Amygdala (tissue), 56 donors: ENCODE measurements around the gene KRTAP10-11.
"Not testable (repeated sequence)": the region's sequence is repeated elsewhere in the genome, so short reads cannot be mapped to it uniquely, and the experiment has no call there.

ENCODE experiments used
- DNase-seq, 56 donors: peaks; one replicate each; lab custom pipeline; 2025; lab: John Stamatoyannopoulos, UW

Gene KRTAP10-11

GRCh38 chr21:44637851-44638348 lies 8.3 kb upstream of the KRTAP10-11 start:
- DNase-seq = not testable (repeated sequence)

- not testable (repeated sequence) for DNase-seq
Measured at GRCh38 chr21:44638506-44639330, 7.5 kb upstream of the KRTAP10-11 start.

DNA sequence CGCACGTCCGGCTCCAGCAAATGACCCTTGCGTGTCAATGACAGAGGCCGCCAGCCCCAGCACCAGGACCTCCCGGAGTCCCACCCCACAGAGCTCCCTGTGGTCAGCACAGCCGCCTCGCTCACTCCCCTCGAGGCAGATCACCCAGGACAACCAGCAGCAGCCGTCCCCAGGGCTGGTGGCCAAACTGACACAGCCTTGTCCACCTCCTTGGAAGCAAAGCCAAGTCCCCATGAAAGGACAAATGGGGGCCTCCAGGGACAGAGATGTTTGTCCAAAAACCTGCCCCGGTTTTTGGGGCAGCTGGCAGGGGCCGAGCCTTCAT lies 6.9 kb upstream of the KRTAP10-11 start:
- DNase-seq = no peak

DNA sequence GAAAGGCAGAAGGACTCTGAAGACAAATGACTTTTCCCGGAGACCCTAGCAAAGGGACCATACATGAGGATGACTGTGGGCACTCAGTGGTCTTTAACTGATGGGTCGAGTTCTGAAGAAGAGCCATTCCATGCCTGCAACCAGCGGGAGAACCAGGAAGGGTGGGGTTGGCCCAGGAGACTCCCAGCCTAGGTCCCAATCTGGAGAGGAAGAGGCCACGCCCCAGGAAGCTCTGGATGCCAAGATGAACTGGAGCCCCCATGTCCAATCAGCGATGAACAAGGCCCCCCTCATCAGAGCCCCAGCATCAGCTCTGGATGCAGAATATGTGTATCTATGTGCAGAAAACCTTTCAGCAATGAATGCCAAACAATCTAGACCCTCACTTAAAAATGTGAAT lies 5.5 kb upstream of the KRTAP10-11 start:
- no peak for DNase-seq

GRCh38 chr21:44643741-44644310 lies 2.4 kb upstream of the KRTAP10-11 start:
- no peak for DNase-seq

DNA sequence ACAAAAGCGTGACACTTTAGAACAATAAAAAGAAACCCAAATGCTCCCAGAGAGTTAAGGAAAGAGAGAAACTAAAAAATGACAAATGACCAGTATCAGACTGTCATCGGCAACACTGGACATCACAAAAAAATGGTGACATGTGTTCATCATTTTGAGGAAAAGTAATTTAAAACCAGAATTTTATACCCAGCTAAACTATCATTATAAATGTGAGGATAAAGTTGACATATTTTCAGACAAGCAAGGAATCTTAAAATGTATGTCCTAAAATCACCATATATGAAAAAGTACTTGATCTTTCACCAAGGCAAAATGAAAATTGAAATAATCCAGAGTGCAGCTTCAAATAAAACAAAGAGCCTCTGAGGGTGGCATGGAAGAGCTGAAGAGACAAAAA lies 1.3 kb upstream of the KRTAP10-11 start:
- no peak for DNase-seq

GRCh38 chr21:44647222-44647552 lies 973 bp downstream of the KRTAP10-11 start:
- no peak for DNase-seq

- DNase-seq = no peak
Measured at GRCh38 chr21:44648557-44649311, 2.5 kb downstream of the KRTAP10-11 start.

DNA sequence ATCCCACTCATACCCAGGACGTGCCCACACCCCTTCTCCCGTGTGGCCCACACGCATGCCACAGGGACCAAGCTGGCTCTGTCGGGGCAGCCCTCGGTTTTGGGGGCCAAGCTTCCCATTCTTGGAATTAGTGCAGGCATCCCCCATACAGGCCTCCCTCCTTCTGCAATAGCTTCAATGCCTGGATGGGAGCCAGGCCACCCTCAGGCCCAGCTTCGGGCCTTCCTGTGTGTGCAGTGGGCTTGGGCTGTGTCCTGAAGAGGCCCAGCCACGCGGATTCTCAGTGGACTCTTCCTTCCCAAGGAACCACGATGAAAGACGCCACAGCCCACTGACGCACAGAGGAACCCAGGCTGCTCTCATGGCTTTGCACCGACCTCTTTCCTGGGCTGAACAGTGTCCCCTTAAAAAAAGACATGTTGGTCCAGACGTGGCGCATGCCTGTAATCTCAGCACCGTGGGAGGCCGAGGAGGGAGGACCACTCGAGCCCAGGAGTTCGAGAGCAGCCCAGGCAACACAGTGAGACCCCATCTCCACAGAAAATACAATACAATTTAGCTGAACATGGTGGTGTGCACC lies 3.4 kb downstream of the KRTAP10-11 start:
- no peak for DNase-seq

- no peak for DNase-seq
Measured at GRCh38 chr21:44650265-44650972, 4.2 kb downstream of the KRTAP10-11 start.

DNA sequence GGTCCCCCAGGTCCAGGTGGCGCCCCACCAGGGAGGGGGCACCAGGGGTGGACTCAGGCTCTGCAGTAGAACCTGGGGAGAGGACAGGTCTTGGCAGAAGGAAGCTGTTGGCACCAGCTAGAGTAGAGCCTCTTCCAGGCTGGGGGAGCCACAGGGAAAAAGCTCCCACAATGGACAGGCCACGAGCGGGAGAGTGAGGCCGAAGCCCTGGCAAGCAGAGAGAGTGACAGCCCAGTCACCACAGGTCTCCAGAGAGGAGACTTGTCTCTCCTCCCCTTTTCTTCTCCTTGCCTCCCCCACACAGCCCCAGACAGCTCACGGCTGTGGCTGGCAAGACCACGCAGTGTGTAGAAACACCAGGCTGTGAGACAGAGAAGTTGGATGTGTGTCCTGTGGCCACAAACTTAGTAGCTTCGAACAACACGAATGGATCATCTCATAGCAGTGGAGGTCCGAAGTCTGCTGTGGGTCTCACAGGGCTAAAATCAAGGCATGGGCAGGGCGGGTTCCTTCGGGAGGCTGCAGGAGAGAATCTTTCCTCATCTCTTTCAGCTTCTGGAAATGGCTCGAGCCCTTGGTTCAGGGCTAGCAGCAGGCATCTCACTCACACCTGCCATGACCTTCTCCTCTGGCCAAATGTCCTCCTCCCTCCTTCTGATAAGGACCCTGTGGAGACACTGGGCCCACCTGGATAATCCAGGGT lies 4.9 kb downstream of the KRTAP10-11 start:
- DNase-seq = no peak

DNA sequence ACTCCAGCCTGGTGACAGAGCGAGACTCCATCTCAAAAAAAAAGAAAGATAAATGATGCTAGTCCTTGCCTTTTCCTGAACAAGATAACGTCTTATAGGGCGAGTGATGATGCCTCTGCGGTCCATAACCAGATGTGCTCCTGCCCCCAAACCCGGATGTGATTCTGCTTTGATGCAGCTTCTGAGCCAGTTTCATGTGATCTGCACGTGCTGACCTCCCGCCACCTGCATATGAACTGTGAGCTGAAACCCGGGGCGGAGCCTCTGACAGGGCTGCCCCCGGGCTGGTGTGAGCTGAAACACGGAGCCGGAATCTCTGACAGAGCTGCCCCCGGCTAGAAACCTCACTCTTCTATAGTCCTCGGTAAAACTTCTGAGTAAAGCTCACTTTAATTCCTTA lies 6.9 kb downstream of the KRTAP10-11 start:
- DNase-seq = no peak

DNA sequence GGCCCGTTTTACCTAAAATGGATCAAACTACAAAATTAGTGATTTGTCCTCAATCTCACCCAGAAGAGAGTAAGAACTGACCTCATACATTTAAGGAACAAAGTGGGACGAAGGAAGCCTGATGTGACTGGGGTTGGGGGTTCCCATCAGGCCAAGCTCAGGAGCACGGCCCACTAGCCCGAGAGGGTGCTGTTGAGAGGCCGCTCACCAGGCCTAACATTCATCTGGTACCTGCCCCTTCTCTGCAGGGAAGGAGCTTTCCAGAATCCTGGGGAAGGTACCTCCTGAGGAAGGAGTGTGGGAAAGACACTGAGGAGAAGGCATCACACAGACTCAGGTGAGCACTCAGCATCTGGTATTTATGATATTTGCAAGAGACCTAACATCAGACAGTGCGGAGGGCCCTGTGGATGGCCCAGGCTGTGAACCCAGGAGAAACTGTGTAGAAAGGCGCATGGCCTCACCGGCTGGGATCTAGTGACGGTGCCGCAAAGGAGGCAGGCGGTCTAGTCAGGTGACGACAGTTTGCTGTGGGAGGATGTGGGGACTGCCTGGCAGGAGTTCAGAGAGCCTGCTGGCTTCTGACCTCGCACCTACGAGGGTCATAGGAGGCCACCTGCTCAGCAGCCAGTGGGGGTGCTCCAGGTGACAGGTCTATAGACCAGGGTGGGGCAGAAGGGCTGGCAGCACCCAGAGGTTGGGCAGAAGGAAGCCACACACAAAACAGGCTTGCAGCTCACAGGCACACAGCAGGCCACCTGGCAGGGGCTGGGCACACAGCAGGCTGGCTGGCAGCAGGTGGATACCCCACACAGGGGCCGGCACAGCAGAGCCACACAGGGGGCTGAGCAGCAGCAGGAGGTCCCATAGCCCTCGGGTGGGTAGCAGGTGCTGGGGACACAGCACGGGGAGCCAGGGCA lies 7.7 kb downstream of the KRTAP10-11 start:
- DNase-seq = no peak

DNA sequence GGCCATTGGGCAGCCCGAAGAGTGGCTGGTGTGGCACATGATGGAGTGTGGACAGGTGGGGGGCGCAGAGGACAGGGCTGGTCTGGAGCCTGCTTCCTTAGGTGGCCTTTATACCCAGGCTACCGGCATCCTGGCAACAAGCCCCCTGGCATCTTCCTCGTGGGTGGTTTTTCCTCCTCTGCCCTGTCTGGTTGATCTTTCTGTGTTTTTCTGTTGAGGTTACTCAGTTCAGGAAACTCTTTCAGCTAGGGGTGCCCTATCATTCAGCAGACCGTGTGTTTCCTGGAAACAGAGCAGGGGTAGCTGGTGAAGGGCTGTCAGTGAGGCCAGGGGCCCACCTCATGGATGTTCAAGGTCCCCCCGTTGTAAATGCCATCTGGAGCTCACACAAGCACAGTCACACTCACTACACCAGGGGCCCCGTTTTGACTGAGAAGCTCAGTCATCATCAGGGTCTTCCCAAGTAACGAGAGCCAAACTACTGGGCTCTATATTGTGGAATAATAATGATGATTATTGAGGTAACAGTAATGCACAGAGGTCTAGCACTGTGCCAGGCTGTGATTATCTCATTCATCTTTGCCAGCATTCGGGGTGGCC lies 8.5 kb downstream of the KRTAP10-11 start, which contains the start of gene KRTAP12-4:
TSS of gene KRTAP12-4 (minus strand) at position 84 of the 600 bp plus-strand sequence. CDS start at position 39, 45 bp downstream.
- no peak for DNase-seq

- no peak for DNase-seq
Measured at GRCh38 chr21:44656868-44657267, 10.7 kb downstream of the KRTAP10-11 start.

- no peak for DNase-seq
Measured at GRCh38 chr21:44657635-44658540, 11.7 kb downstream of the KRTAP10-11 start, which contains the start of gene KRTAP12-3. KRTAP12-3 (plus strand) TSS chr21:44657932; CDS start chr21:44657980, 48 bp downstream.

DNA sequence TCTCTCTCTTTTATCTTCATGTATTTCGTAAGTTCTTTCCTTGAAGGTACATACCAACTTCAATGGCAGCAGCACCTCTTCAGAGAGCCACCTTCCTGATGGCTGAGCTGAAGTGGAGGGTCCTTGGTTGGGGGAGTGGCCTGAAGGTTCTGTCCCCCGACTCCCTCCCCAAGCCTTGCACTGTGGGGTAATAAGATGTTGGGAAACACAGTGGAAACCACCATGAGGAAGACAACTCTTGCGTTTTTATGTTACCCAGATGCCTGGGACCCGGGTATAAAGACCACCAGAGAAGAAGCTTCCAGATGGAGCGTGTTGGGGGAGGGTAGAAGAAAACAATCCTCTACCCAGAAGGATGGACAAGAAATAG lies 12.3 kb downstream of the KRTAP10-11 start:
- DNase-seq = no peak
